PC-9 (cell line): ENCODE results near the gene BCO1.

ENCODE experiments used
- CTCF ChIP-seq: fragments of 200-600 bp; sonication (generic); conservative IDR thresholded peaks from 2 replicates; pipeline ENCODE4 v1.6.1; 2017; ENCODE audit warnings: mixed run types, antibody characterized with exemption, mild to moderate bottlenecking, moderate library complexity
- EZH2 ChIP-seq: fragments of 200-600 bp; sonication (generic); IDR thresholded peaks from 2 replicates; pipeline ENCODE4 v1.8.0; 2017; ENCODE audit warnings: antibody characterized with exemption, low read depth

GRCh38 chr16:81278526-81278925 is 40.0 kb downstream of the BCO1 start:
- TF ChIP-seq EZH2 (no peak), CTCF (no peak)
